ENCODE data around the gene CIP2A.

GRCh38 chr3:108524537-108524936 lies 64.7 kb downstream of the CIP2A start:
- TF ChIP-seq CTCF (conservative IDR thresholded peaks at IDR 0.05 in 1 of 2, IDR thresholded peaks at IDR 0.05 in 1 of 2; ENCODE audit: extremely low read depth in 1 of 2, insufficient read depth in 1 of 2, low read depth in 1 of 2, low read length in 2 of 2) (no peak), EZH2 (IDR thresholded peaks at IDR 0.05; ENCODE audit: borderline replicate concordance, low read length) (no peak)

All from mammary epithelial cell (primary cell).